K562 (cell line): ENCODE measurements around the gene GP1BA. TPM values are rescaled to one million over a fixed set of nuclear protein-coding genes. Genes with fewer than 3 reads are reported as not detected.

ENCODE experiments used
- DPF2 ChIP-seq: fragments of 450-650 bp; IDR thresholded peaks from 2 replicates; pipeline ENCODE4 v1.6.1; 2016
- FOXP4 ChIP-seq: sonication (generic); formaldehyde crosslinking; IDR thresholded peaks from 2 replicates; pipeline ENCODE4 v1.8.0; 2022; ENCODE audit warnings: mild to moderate bottlenecking, missing genetic modification reagents, borderline replicate concordance
- HMGN3 ChIP-seq: IDR thresholded peaks from 2 replicates; pipeline ENCODE4 v1.6.1; 2011; ENCODE audit warnings: borderline replicate concordance, low read depth, mild to moderate bottlenecking, mixed read lengths, low read length; ENCODE audit not compliant: insufficient read length; ENCODE audit errors: extremely low read depth
- KLF13 ChIP-seq: fragments of 450-650 bp; IDR thresholded peaks from 2 replicates; pipeline ENCODE4 v1.6.1; 2016; ENCODE audit warnings: missing genetic modification characterization, low read depth, mild to moderate bottlenecking, missing compliant biosample characterization, moderate library complexity, borderline replicate concordance
- MNT ChIP-seq, 2 experiments: fragments of 450-650 bp; conservative IDR thresholded peaks; 2 replicates each; pipeline ENCODE4 v1.6.1; 2017; ENCODE audit warnings: mild to moderate bottlenecking in 2 of 2, moderate library complexity in 2 of 2
- NKRF ChIP-seq: fragments of 450-650 bp; IDR thresholded peaks from 2 replicates; pipeline ENCODE4 v1.6.1; 2016; ENCODE audit warnings: borderline replicate concordance
- RBFOX2 ChIP-seq: fragments of 200-400 bp; formaldehyde crosslinking; IDR thresholded peaks from 2 replicates; pipeline ENCODE4 v1.6.1; 2017; ENCODE audit warnings: low read depth, mild to moderate bottlenecking, low read length, moderate library complexity
- TAF7 ChIP-seq: fragments of 450-650 bp; IDR thresholded peaks from 2 replicates; pipeline ENCODE4 v1.6.1; 2016; ENCODE audit warnings: missing genetic modification characterization, missing compliant biosample characterization
- TEAD1 ChIP-seq, 2 experiments: fragments of 450-650 bp in 1 of 2; sonication (generic) in 1 of 2; formaldehyde crosslinking; IDR thresholded peaks; 2 replicates each; pipeline versions ENCODE4 v1.4.0 to v1.8.0; 2020 to 2022; ENCODE audit warnings: mild to moderate bottlenecking in 2 of 2, missing genetic modification reagents in 1 of 2
- TFAM ChIP-seq: fragments of 250-450 bp; sonication (Bioruptor Pico); conservative IDR thresholded peaks from 2 replicates; pipeline ENCODE4 v1.5.0; 2021; ENCODE audit warnings: mild to moderate bottlenecking, moderate library complexity
- ZNF23 ChIP-seq: fragments of 250-450 bp; sonication (Bioruptor Pico); IDR thresholded peaks from 2 replicates; pipeline ENCODE4 v1.4.0; 2020; ENCODE audit warnings: mild to moderate bottlenecking
- ZNF586 ChIP-seq: fragments of 450-650 bp; formaldehyde crosslinking; conservative IDR thresholded peaks from 2 replicates; pipeline ENCODE4 v1.4.0; 2020; ENCODE audit warnings: mild to moderate bottlenecking, moderate library complexity
- polyA plus RNA-seq, 8 experiments: library from polyadenylated mRNA; depleted of rRNA in 4 of 8; stranded (reverse) in 5 of 8; unstranded in 3 of 8; fragments of >200 nt; fragmentation: Nextera tagmentation in 2 of 8; fragmentation: Illumina TruSeq in 1 of 8; extraction: Ambion mirVana in 2 of 8; extraction: Trizol in 1 of 8; gene quantifications; 2 replicates each; pipeline versions ENCODE4 v1.2.1 to v1.2.3, GENCODE V29; 2011 to 2014; ENCODE audit warnings: inconsistent platforms in 1 of 8, missing spikeins in 1 of 8
- total RNA-seq, 7 experiments: library from RNA; depleted of rRNA in 6 of 7; stranded (reverse); fragments of >200 nt in 6 of 7; fragmentation: Illumina TruSeq in 2 of 7; extraction: Trizol in 2 of 7; gene quantifications; 2 replicates each; pipeline versions ENCODE4 v1.2.1 to v1.2.3, GENCODE V29; 2011 to 2021; ENCODE audit warnings: low replicate concordance in 1 of 7
- TF ChIP-seq, protein P1 (sequence below): sonication (generic); formaldehyde crosslinking; IDR thresholded peaks from 2 replicates; pipeline ENCODE4 v1.9.0; 2022; ENCODE audit warnings: mild to moderate bottlenecking, missing genetic modification reagents
- TF ChIP-seq, protein P2 (sequence below): fragments of 450-650 bp; IDR thresholded peaks from 2 replicates; pipeline ENCODE4 v1.6.1; 2018; ENCODE audit not compliant: partially characterized antibody

Gene GP1BA
- total and polyA plus RNA-seq, 9 of the 15 experiments (the other 6 are each of a cell fraction or from before 2014, with no cell fraction given): 0.01 TPM; not detected in 8

GRCh38 chr17:4947411-4948165 lies 15.5 kb downstream of the GP1BA start (continued):
- TF ChIP-seq, protein P1, sequence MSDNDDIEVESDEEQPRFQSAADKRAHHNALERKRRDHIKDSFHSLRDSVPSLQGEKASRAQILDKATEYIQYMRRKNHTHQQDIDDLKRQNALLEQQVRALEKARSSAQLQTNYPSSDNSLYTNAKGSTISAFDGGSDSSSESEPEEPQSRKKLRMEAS (CRISPR knock-in tag): peak; percentile 48; the same call in 1 of the 2 replicates
- TF ChIP-seq RBFOX2 (peak; percentile 95), TFAM (CRISPR knock-in tag) (no peak), MNT (conservative IDR thresholded peaks at IDR 0.05) (peak in 1 of 2 experiments; percentile 67), HMGN3 (peak; percentile 55), ZNF586 (CRISPR knock-in tag) (no peak), NKRF (peak; percentile 32; the same call in 1 of the 2 replicates), KLF13 (peak; percentile 65; the same call in 1 of the 2 replicates), FOXP4 (CRISPR knock-in tag) (no peak), DPF2 (no peak), ZNF23 (CRISPR knock-in tag) (no peak), TAF7 (tag) (no peak), TEAD1 (CRISPR knock-in tag; IDR thresholded peaks at IDR 0.05) (0 out of 4 replicates have a peak, but pooled peaks of 1 of the 2 experiments have one; percentile 27)
- TF ChIP-seq, protein P2, sequence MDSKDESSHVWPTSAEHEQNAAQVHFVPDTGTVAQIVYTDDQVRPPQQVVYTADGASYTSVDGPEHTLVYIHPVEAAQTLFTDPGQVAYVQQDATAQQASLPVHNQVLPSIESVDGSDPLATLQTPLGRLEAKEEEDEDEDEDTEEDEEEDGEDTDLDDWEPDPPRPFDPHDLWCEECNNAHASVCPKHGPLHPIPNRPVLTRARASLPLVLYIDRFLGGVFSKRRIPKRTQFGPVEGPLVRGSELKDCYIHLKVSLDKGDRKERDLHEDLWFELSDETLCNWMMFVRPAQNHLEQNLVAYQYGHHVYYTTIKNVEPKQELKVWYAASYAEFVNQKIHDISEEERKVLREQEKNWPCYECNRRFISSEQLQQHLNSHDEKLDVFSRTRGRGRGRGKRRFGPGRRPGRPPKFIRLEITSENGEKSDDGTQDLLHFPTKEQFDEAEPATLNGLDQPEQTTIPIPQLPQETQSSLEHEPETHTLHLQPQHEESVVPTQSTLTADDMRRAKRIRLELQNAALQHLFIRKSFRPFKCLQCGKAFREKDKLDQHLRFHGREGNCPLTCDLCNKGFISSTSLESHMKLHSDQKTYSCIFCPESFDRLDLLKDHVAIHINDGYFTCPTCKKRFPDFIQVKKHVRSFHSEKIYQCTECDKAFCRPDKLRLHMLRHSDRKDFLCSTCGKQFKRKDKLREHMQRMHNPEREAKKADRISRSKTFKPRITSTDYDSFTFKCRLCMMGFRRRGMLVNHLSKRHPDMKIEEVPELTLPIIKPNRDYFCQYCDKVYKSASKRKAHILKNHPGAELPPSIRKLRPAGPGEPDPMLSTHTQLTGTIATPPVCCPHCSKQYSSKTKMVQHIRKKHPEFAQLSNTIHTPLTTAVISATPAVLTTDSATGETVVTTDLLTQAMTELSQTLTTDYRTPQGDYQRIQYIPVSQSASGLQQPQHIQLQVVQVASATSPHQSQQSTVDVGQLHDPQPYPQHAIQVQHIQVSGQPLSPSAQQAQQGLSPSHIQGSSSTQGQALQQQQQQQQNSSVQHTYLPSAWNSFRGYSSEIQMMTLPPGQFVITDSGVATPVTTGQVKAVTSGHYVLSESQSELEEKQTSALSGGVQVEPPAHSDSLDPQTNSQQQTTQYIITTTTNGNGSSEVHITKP: peak; percentile 51
